ENCODE measurements around the gene CCDC175. TPM values are rescaled to one million over a fixed set of nuclear protein-coding genes. Genes with fewer than 3 reads are reported as not detected.

The CCDC175 gene
- total RNA-seq, 1 experiment from 2014 or later = not detected

DNA sequence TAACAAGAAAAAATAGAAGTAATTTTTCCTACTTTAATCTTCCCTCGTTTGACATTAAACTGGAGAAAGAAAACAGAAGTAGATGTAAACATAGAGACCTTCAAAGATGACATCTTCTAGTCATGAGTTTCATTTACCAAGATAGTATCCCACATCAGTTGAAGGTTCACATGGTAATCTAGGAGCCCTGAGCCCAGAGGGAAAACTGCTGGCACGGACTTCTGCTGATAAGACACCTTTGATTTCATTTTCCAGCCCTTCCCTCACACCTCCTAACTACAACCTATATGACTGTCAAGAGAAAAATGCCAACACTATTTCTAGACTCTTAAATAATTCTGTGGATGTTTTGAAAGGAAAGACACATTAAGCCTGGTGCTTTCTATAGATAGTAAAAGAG, 46.0 kb upstream of the CCDC175 start:
- Histone ChIP-seq H3K27me3 (ENCODE audit: insufficient read depth, low read length) (no peaks in the 10 kb centered on the region), H3K27ac (ENCODE audit: low read depth, low read length) (no peak overlapping the region), H4K20me1 (ENCODE audit: insufficient read depth) (no peaks in the 10 kb centered on the region), H3K79me2 (ENCODE audit: insufficient read depth, low read length) (no peaks in the 10 kb centered on the region), H3K36me3 (ENCODE audit: control insufficient read depth in 1 of 2, insufficient read depth in 2 of 2, low read length in 2 of 2) (no peaks in the 10 kb centered on the region), H3K4me3 (replicated peaks in 1 of 2; ENCODE audit: low read depth in 1 of 2, low read length in 2 of 2) (no peak overlapping the region), H3K4me2 (ENCODE audit: low read length) (no peak overlapping the region), H3K4me1 (ENCODE audit: control insufficient read depth in 1 of 2, insufficient read depth in 2 of 2, low read length in 2 of 2) (no peaks in the 10 kb centered on the region), H3K9me2 (ENCODE audit: insufficient read depth) (no peaks in the 10 kb centered on the region), H3K9me3 (ENCODE audit: control insufficient read depth in 1 of 2, insufficient read depth in 1 of 2, low read depth in 1 of 2, low read length in 2 of 2) (no peaks in the 10 kb centered on the region), H3K9ac (ENCODE audit: low read length) (no peak overlapping the region), H2AFZ (ENCODE audit: low read depth, low read length, poor library complexity, severe bottlenecking) (no peak overlapping the region)
- POLR2A ChIA-PET = no interaction called here
- DNase-seq (ENCODE audit: low read depth, low spot score) (no peak), ATAC-seq (no peak)
- TF ChIP-seq CEBPB (IDR thresholded peaks at IDR 0.05; ENCODE audit: low read depth) (no peak), ELF1 (IDR thresholded peaks at IDR 0.05; ENCODE audit: borderline replicate concordance, low read depth) (no peak), JUND (IDR thresholded peaks at IDR 0.05) (no peak), SP1 (IDR thresholded peaks at IDR 0.05; ENCODE audit: low read depth) (no peak), SRF (IDR thresholded peaks at IDR 0.05; ENCODE audit: low read depth) (no peak), SIN3A (IDR thresholded peaks at IDR 0.05; ENCODE audit: low read depth) (no peak), EZH2phosphoT487 (IDR thresholded peaks at IDR 0.05; ENCODE audit: borderline replicate concordance) (no peak), RAD21 (IDR thresholded peaks at IDR 0.05; ENCODE audit: low read depth) (no peak), POLR2A (IDR thresholded peaks at IDR 0.05; ENCODE audit: borderline replicate concordance, extremely low read depth, insufficient read depth, insufficient read length) (no peak)
- TF ChIP-seq, protein P1, sequence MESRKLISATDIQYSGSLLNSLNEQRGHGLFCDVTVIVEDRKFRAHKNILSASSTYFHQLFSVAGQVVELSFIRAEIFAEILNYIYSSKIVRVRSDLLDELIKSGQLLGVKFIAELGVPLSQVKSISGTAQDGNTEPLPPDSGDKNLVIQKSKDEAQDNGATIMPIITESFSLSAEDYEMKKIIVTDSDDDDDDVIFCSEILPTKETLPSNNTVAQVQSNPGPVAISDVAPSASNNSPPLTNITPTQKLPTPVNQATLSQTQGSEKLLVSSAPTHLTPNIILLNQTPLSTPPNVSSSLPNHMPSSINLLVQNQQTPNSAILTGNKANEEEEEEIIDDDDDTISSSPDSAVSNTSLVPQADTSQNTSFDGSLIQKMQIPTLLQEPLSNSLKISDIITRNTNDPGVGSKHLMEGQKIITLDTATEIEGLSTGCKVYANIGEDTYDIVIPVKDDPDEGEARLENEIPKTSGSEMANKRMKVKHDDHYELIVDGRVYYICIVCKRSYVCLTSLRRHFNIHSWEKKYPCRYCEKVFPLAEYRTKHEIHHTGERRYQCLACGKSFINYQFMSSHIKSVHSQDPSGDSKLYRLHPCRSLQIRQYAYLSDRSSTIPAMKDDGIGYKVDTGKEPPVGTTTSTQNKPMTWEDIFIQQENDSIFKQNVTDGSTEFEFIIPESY (IDR thresholded peaks at IDR 0.05; ENCODE audit: extremely low read depth, insufficient replicate concordance, low read length) = no peak
- TF ChIP-seq, protein P2, sequence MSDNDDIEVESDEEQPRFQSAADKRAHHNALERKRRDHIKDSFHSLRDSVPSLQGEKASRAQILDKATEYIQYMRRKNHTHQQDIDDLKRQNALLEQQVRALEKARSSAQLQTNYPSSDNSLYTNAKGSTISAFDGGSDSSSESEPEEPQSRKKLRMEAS (IDR thresholded peaks at IDR 0.05) = no peak
- TF ChIP-seq, protein P3, sequence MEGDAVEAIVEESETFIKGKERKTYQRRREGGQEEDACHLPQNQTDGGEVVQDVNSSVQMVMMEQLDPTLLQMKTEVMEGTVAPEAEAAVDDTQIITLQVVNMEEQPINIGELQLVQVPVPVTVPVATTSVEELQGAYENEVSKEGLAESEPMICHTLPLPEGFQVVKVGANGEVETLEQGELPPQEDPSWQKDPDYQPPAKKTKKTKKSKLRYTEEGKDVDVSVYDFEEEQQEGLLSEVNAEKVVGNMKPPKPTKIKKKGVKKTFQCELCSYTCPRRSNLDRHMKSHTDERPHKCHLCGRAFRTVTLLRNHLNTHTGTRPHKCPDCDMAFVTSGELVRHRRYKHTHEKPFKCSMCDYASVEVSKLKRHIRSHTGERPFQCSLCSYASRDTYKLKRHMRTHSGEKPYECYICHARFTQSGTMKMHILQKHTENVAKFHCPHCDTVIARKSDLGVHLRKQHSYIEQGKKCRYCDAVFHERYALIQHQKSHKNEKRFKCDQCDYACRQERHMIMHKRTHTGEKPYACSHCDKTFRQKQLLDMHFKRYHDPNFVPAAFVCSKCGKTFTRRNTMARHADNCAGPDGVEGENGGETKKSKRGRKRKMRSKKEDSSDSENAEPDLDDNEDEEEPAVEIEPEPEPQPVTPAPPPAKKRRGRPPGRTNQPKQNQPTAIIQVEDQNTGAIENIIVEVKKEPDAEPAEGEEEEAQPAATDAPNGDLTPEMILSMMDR (IDR thresholded peaks at IDR 0.05 in 2 of 3, conservative IDR thresholded peaks at IDR 0.05 in 1 of 3; ENCODE audit: borderline replicate concordance in 1 of 3, insufficient read depth in 1 of 3, low read depth in 2 of 3, low read length in 2 of 3) = no peak
- BruUV-seq (replicated peaks) = no TSS peak
- CTCF ChIA-PET = interaction anchor here (1.9 kb wide), 1 partner anchor 10 kb away, joined by 9 read pairs; no protein-coding TSS in a partner anchor
- intact Hi-C loops (cut with micrococcal nuclease) = no loop called here
- RAD21 ChIA-PET (ENCODE audit: low non-redundant PET in 1 of 2, low total read pairs in 2 of 2, uncharacterized antibody in 2 of 2, unreplicated experiment in 2 of 2) = no interaction called here

Measured in HCT116 (cell line).